HEK293 (cell line): ENCODE measurements around the gene WDR19.

Experiments used
- CTCF ChIP-seq: fragments of 450-650 bp; formaldehyde crosslinking; IDR thresholded peaks from 2 replicates; pipeline ENCODE4 v1.5.1; 2016; ENCODE audit warnings: missing biosample characterization, missing genetic modification characterization
- MEIS1 ChIP-seq: sonication (generic); formaldehyde crosslinking; IDR thresholded peaks from 2 replicates; pipeline ENCODE4 v1.8.1; 2022; ENCODE audit warnings: missing genetic modification reagents, mild to moderate bottlenecking, borderline replicate concordance
- REPIN1 ChIP-seq: fragments of 450-650 bp; formaldehyde crosslinking; IDR thresholded peaks from 2 replicates; pipeline ENCODE4 v1.5.1; 2017; ENCODE audit warnings: missing biosample characterization, missing genetic modification characterization, low read depth
- ZBTB1 ChIP-seq: fragments of 450-650 bp; formaldehyde crosslinking; IDR thresholded peaks from 2 replicates; pipeline ENCODE4 v1.5.1; 2016; ENCODE audit warnings: missing biosample characterization, missing genetic modification characterization
- ZNF274 ChIP-seq, 2 experiments: fragments of 200-500 bp in 1 of 2; fragments of 450-650 bp in 1 of 2; sonication (Bioruptor generic) in 1 of 2; formaldehyde crosslinking in 1 of 2; IDR thresholded peaks; 2 replicates each; pipeline versions ENCODE4 v1.5.1 to v1.6.1; 2014 to 2016; ENCODE audit warnings: borderline replicate concordance in 1 of 2, inconsistent platforms in 1 of 2, low read length in 1 of 2, missing biosample characterization in 1 of 2, missing genetic modification characterization in 1 of 2
- ZNF629 ChIP-seq: fragments of 450-650 bp; formaldehyde crosslinking; IDR thresholded peaks from 2 replicates; pipeline ENCODE4 v1.5.1; 2017; ENCODE audit warnings: missing biosample characterization, missing genetic modification characterization
- TF ChIP-seq, protein P1 (sequence below): fragments of 450-650 bp; formaldehyde crosslinking; IDR thresholded peaks from 2 replicates; pipeline ENCODE4 v1.5.1; 2016; ENCODE audit warnings: missing biosample characterization, missing genetic modification characterization
- TF ChIP-seq, protein P2 (sequence below): fragments of 450-650 bp; formaldehyde crosslinking; IDR thresholded peaks from 2 replicates; pipeline ENCODE4 v1.5.1; 2016; ENCODE audit warnings: missing biosample characterization, missing genetic modification characterization, low read depth

- TF ChIP-seq, protein P1, sequence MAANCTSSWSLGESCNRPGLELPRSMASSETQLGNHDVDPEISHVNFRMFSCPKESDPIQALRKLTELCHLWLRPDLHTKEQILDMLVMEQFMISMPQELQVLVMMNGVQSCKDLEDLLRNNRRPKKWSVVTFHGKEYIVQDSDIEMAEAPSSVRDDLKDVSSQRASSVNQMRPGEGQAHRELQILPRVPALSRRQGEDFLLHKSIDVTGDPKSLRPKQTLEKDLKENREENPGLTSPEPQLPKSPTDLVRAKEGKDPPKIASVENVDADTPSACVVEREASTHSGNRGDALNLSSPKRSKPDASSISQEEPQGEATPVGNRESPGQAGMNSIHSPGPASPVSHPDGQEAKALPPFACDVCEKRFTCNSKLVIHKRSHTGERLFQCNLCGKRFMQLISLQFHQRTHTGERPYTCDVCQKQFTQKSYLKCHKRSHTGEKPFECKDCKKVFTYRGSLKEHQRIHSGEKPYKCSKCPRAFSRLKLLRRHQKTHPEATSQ, result no peak
- TF ChIP-seq REPIN1 (tag by site-specific recombination) (no peak), MEIS1 (CRISPR knock-in tag) (no peak), ZNF629 (tag by site-specific recombination) (no peak), CTCF (tag by site-specific recombination) (no peak), ZBTB1 (no peak), ZNF274 (IDR thresholded peaks at IDR 0.05; ENCODE audit: low read length) (no peak), ZNF274 (tag by site-specific recombination; IDR thresholded peaks at IDR 0.05; ENCODE audit: borderline replicate concordance) (no peak)
- TF ChIP-seq, protein P2, sequence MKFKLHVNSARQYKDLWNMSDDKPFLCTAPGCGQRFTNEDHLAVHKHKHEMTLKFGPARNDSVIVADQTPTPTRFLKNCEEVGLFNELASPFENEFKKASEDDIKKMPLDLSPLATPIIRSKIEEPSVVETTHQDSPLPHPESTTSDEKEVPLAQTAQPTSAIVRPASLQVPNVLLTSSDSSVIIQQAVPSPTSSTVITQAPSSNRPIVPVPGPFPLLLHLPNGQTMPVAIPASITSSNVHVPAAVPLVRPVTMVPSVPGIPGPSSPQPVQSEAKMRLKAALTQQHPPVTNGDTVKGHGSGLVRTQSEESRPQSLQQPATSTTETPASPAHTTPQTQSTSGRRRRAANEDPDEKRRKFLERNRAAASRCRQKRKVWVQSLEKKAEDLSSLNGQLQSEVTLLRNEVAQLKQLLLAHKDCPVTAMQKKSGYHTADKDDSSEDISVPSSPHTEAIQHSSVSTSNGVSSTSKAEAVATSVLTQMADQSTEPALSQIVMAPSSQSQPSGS (tag by site-specific recombination), result no peak
Observed at GRCh38 chr4:39237179-39237578, 54.9 kb downstream of the WDR19 start.
